ENCODE results near the gene ZBED1. TPM values are rescaled to one million over a fixed set of nuclear protein-coding genes. Genes with fewer than 3 reads are reported as not detected.

The ZBED1 gene
- total RNA-seq, 4 donors from 2014 or later = 15.6 to 39.2 (median 22.1) TPM

DNA sequence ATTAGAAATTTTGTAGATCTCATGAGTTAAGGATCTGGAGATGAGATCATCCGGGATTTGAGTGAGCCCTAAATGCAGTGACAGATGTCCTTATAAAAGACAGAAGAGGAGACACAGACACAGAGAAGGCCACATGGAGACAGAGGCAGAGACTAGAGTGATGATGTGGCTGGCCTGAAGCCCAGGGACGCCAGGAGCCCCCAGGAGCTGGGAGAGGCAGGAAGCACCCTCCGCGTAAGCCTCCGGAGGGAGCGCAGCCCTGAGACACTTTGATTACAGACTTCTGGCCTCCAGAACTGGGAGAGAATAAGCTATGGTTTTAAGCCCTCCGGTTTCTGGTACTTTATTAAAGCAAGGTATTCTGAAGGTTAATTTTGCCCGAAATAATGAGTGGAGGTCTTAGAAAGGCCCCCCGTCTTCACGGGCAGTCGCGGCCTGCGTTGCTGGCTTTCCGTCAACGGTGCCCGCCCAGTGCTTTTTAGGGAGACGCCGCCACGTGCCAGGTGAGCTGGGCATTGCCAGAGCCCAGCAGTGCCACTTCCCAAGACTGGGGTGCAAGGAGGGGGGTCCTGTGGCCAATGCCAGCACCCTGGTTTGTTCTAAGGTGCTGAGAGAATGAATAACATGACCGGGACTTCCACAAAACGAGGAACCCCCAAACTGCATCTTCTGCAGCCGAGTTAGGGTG is 8.1 kb downstream of the ZBED1 start:
- no peaks in the 10 kb centered on the region for H3K36me3 ChIP-seq
- no peak overlapping the region for H3K27ac ChIP-seq
- H3K4me3 ChIP-seq = no peak overlapping the region
- intact Hi-C loops (cut with DNase I; ENCODE audit: low total_unique reads) = no loop called here
- H3K9me3 ChIP-seq = no peaks in the 10 kb centered on the region
- DNase-seq = no peak
- no peak for TF ChIP-seq POLR2A (IDR thresholded peaks at IDR 0.05)
- TF ChIP-seq, protein P1, sequence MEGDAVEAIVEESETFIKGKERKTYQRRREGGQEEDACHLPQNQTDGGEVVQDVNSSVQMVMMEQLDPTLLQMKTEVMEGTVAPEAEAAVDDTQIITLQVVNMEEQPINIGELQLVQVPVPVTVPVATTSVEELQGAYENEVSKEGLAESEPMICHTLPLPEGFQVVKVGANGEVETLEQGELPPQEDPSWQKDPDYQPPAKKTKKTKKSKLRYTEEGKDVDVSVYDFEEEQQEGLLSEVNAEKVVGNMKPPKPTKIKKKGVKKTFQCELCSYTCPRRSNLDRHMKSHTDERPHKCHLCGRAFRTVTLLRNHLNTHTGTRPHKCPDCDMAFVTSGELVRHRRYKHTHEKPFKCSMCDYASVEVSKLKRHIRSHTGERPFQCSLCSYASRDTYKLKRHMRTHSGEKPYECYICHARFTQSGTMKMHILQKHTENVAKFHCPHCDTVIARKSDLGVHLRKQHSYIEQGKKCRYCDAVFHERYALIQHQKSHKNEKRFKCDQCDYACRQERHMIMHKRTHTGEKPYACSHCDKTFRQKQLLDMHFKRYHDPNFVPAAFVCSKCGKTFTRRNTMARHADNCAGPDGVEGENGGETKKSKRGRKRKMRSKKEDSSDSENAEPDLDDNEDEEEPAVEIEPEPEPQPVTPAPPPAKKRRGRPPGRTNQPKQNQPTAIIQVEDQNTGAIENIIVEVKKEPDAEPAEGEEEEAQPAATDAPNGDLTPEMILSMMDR (IDR thresholded peaks at IDR 0.05) = no peak
- H3K27me3 ChIP-seq = no peaks in the 10 kb centered on the region
- no peaks in the 10 kb centered on the region for H3K4me1 ChIP-seq

DNA sequence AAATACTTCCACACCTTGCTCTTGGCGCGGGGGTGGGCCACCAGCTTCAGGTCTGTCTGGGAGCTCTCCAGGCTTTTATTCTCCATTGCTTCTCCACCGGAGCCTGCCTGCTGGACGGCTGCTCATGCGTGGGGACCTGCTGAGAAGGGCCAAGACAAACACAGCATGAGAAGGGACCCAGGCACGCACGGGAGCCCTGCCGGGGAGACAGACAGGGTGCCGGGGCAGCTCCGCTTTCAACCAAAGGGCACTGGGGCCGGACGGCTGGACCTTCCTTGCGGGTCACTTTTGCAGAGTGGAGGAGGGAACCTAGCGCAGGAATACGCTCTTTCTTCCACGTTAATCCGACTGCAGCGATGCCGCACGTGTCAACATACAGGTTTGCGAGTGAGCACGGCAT is 10.1 kb downstream of the ZBED1 start:
- Histone ChIP-seq H3K4me1 (no peaks in the 10 kb centered on the region), H3K36me3 (no peaks in the 10 kb centered on the region)

DNA sequence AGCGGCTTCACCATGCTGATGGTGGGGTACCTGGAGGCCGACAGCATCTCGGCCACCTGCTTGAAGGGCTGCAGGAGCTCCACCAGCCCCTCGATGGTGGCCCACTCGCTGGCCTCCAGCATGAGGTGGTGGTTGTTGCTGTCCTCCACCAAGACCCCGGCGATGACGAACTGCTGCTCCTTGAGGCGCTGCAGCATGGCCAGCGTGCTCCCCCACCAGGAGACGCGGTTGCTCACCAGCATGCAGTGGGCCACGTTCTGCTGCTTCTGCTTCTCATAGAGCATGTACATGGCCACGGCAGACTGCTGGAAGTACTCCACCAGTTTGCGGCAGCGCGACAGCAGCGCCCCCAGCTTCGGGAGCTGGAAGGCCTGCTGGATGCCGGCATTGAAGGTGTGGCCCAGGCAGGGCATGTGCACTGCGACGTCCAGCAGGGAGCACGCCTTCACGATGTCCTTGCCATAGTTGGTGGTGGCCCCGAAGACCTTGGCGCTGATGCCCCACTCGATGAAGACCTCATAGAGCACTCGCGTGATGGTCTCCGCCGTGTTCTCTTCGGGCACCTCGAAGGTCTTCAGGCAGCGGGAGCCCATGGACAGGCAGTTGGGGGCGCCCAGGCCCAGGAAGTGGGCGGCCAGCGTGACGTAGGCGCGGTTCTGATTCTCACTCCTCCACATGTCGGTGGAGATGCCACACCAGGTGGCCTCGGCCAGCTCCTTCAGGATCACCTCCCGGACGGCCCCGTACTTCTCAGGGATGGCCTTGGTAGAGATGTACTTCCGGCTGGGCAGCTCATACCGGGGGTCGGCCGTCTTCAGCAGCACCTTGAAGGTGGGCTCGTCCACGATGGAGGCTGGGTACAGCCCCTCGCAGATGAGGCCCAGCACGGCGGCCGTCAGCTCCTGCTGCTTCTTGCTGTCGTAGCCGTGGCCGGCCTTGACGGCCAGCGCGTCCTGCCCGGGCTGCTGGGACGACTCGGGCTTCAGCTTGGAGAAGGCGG is 11.0 kb downstream of the ZBED1 start:
- intact Hi-C loops (cut with DNase I; ENCODE audit: low total_unique reads) = no loop called here
- H3K36me3 ChIP-seq = no peaks in the 10 kb centered on the region

More for the DNA sequence above, 10.1 kb downstream of the ZBED1 start:
- H3K27ac ChIP-seq = no peak overlapping the region
- H3K27me3 ChIP-seq = no peaks in the 10 kb centered on the region
- DNase-seq = no peak
- no peaks in the 10 kb centered on the region for H3K9me3 ChIP-seq
- H3K4me3 ChIP-seq = no peak overlapping the region
- intact Hi-C loops (cut with DNase I; ENCODE audit: low total_unique reads) = no loop called here
- TF ChIP-seq, protein P1 (IDR thresholded peaks at IDR 0.05) = no peak

DNA sequence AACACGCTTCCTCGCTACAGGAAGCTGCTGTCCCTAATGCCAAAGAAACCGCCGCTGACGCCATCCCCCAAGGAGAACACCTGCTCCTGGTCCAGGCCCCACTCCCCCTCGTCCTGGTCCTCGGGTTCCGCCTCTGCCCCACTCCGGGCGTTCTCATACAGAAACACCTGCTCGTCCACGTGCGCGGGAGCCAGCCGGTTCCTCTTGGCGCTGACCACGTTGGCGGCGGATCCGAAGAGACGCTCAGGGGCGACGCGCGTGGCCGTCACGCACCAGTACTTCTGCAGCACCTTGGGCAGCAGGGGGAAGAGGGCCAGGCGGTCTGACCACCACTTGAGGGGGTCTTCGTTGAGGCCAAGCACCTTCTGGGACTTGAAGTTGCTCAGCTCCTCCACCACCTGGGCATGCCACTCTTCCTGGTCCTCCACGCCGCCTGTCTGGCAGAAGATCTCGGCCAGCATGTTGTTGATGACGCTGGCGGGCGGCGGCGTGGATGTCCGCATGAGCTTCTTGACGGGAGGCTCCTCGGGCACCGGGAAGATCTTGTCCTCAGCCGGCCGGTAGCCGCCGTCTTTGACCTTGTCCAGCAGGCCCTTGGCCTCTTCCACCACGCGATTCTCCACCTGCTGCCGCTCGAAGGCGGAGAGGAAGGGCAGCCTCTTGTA is 12.0 kb downstream of the ZBED1 start:
- intact Hi-C loops (cut with DNase I; ENCODE audit: low total_unique reads) = no loop called here
- H3K36me3 ChIP-seq = no peaks in the 10 kb centered on the region

More for the DNA sequence above, 11.0 kb downstream of the ZBED1 start:
- H3K9me3 ChIP-seq = no peaks in the 10 kb centered on the region
- H3K27ac ChIP-seq = no peak overlapping the region
- DNase-seq = no peak
- no peaks in the 10 kb centered on the region for H3K27me3 ChIP-seq
- no peak overlapping the region for H3K4me3 ChIP-seq
- no peaks in the 10 kb centered on the region for H3K4me1 ChIP-seq
- TF ChIP-seq, protein P1 (IDR thresholded peaks at IDR 0.05) = no peak
- TF ChIP-seq POLR2A (IDR thresholded peaks at IDR 0.05) = no peak

More for the DNA sequence above, 12.0 kb downstream of the ZBED1 start:
- TF ChIP-seq POLR2A (IDR thresholded peaks at IDR 0.05) = no peak
- TF ChIP-seq, protein P1 (IDR thresholded peaks at IDR 0.05) = no peak
- H3K4me1 ChIP-seq = no peaks in the 10 kb centered on the region
- no peak for DNase-seq
- H3K9me3 ChIP-seq = no peaks in the 10 kb centered on the region
- H3K27ac ChIP-seq = no peak overlapping the region
- H3K27me3 ChIP-seq = no peaks in the 10 kb centered on the region
- no peak overlapping the region for H3K4me3 ChIP-seq
